ENCODE measurements around the gene KRTAP12-1.
A peak's percentile ranks its signal among the peaks of the same experiment; 100 is the strongest.

The KRTAP12-1 gene, protein sequence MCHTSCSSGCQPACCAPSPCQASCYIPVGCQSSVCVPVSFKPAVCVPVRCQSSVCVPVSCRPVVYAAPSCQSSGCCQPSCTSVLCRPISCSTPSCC

DNA sequence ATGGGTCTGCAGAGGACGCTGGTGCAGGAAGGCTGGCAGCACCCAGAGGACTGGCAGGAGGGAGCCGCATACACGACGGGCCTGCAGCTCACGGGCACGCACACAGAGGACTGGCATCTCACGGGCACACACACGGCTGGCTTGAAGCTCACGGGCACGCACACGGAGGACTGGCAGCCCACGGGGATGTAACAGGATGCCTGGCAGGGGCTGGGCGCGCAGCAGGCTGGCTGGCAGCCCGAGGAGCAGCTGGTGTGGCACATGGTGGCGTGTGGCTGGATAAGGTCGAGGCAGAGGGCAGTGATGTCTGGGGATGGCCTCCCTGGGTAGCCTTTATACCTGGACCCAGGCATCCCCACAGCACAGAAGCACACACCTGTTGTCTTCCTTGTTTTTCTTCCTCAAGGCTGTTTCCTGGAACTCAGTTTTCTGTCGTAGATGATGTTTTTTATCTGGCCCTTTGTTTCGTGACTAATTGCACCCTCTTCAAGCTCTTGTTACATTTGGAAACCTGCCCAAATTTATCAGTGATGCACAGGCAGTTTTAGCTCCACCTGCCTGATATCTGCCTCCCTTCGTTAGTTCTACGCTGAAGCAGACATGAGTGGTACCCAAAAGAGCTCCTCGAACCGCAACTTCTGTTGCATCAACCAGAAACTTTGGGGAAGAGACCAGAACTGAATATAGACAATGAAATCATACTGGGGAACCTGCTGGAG, at the start of gene KRTAP12-1:
Gene KRTAP12-1 (minus strand): TSS at position 303 of the 719 bp plus-strand sequence. CDS start 40 bp downstream, at position 263.
- no peak for DNase-seq

DNA sequence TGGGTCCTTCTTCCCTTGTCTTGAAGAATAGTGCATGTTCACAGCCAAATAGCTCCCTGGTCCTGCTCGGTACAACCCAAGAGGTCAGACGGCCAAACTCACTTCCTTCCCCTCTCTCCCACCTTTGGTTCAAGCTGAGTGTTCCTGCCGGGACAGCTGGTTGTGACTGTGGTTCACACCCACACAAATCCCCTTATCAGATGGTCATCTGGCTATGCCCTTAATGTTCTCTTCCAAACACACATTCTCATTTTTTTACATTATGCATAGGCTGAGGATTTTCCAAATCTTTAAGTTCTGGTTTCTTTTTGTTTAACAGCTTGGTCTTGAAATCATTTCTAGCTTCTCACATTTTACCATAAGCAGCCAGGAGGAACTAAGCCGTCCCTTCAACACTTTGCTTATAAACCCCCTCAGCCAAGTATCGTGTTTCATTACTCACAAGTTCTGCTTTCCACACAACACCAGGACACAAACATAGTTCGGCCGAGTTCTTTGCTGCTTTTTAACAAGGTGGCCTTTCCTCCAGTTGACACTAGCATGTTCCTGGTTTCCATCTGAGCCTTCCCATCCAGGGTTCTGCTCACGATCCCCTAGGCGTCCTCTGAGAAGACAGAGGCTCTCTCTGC, 49.1 kb upstream of the KRTAP12-1 start:
- DNase-seq, result no peak

DNA sequence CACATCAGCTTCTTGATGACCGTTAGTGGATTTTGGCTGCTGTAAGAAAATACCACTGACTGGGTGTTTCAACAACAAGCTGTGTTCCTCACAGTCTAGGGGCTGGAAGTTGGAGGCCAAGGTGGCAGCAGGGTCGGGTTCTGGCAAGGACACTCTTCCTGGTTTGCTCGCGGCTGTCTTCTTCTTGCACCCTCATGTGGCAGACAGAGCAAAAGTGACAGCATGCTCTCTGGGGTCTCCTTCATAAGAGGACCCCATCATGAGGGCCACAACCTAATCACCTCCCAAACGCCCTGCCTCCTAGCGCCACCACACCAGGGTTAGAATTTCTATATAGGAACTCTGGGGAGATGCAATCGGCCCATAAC, 48.0 kb upstream of the KRTAP12-1 start:
- DNase-seq, result no peak

DNA sequence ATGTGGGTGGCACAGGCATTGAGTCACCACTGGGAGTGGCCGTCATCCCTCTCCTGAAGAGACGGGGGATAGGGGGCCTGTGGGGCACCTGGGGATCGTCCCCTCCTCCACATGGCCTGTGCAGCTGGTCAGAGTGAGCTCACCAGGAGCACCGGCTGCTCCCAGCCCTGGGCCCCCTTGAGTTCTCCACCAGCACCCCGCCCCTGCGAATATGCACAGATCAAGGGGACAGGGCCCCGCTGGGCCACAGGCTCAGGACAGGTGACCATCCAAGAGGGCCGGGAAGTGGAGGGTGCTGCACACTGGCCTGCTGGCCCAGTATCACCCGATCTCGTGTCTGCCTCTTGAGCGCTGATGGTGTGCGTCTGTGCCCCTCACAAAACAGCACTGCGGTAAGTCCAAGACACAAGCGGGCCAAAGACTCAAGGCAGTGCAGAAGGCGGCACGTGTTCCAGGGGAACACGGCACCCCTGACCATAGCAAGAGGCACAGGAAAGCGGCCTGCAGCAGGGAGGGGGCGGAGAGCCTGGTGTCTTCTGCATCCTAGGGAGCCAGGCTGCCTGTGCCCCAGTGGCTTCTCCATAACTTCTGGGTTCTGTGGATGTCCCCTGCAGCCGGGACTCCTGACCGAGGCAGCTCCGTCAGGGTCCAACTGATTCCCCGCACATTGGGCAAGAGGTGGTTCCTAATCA, 47.5 kb upstream of the KRTAP12-1 start:
- no peak for DNase-seq

DNA sequence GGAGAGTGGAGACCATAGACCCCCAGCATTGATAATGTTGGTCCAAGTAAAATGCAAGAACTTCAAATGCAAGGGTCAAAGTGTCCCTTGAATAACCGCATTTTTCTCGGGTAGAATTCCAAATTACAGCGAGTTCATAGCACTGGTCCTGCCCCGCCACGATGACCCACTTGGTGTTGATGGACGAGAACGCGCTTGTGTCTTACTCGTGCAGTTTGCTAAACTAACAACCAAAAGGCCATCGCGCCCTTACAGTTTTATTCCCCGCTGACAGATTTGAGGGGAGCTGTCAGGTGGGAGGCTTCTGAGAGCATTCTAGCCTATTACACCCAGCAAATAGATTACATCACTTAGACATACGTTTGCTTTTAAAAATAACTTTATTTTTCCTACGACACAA, 46.8 kb upstream of the KRTAP12-1 start:
- no peak for DNase-seq

DNA sequence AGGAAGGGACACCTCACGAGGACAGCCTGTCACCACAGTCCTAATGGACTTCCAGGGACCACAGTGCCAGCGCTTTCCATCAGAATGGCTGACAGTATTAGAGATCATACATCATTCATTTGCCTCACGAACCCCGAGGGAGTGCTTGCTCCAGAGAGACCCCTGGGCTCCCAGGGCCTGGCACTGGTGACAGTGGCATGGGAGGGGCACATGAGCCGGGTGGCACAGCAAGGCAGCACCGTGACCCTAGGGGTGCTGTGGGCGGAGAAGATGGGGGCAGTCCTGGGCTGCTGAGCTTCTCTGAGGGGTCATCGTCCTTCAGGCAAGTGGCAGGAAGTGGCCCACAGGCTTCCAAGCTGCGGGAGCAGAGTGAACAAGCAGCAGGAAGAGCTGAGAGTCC, 45.8 kb upstream of the KRTAP12-1 start:
- DNase-seq, result no peak

DNA sequence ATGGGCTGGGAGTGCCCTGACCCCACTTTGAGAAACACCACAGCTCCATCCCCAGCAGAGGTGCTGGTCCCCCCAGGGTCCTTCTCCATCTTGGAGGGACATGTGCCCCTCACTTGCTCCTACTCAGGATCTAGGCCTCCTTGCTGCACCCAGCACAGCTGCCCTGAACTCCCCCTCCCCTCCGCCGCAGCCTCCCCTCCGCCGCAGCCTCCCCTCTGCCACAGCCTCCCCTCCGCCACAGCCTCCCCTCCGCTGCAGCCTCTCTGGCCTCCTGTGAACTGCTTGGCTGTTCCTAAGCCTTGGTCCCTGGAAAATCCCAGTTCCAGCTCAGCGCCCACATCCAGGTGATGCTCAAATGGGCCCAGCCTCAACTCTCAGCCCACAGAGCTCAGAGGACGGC, 45.4 kb upstream of the KRTAP12-1 start:
- DNase-seq, result no peak

DNA sequence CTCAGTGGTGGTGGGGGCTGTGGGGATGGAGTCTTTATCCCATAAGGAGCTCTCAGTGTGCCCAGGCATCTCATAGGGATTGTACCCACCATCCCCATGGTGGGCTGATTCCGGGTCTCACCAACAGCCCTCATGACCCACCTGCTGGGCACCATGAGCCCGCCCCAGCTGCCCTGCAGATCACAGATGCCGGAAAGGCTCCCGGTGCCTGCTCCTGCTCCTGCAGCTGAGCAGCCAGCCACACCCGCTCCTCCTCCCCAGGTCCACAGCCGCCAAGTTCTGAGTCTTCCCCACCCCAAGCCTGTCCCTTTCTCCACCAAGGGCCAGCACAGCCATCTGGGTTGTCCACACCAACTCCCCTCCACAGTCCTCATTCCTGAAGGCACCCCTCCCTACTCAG, 44.9 kb upstream of the KRTAP12-1 start:
- DNase-seq, result no peak

DNA sequence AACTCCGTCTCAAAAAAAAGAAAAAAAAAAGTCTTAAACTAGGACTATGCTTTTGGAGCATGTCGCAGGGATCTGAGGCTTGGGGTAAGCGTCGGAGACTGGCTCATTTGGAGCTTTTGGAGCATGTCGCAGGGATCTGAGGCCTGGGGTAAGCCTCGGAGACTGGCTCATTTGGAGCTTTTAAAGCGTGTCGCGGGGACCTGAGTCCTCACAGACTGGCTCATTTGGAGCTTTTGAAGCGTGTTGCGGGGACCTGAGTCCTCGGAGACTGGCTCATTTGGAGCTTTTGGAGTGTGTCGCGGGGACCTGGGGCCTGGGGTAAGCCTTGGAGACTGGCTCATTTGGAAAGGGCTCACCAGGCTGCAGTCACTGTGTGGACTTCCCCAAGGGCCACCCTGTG, 43.0 kb upstream of the KRTAP12-1 start:
- no peak for DNase-seq

DNA sequence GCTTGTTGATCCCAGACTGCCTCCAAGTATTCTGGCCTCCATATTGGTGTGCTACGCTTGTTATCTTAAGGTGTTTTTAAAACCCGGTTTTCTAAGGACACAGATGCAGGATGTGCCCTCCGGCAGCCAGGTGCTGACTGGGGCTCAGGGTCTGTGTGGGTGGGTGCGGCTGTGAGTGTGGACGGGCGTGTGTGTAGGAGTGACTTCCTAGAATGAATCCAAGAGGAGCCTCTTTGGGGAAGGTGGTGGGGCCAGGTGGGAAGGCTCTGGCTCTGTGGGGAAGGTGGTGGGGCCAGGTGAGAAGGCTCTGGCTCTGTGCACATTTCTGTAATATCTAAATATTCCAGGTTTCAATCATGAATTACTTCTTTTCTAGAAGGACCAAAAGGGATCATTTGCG, 42.2 kb upstream of the KRTAP12-1 start:
- no peak for DNase-seq

DNA sequence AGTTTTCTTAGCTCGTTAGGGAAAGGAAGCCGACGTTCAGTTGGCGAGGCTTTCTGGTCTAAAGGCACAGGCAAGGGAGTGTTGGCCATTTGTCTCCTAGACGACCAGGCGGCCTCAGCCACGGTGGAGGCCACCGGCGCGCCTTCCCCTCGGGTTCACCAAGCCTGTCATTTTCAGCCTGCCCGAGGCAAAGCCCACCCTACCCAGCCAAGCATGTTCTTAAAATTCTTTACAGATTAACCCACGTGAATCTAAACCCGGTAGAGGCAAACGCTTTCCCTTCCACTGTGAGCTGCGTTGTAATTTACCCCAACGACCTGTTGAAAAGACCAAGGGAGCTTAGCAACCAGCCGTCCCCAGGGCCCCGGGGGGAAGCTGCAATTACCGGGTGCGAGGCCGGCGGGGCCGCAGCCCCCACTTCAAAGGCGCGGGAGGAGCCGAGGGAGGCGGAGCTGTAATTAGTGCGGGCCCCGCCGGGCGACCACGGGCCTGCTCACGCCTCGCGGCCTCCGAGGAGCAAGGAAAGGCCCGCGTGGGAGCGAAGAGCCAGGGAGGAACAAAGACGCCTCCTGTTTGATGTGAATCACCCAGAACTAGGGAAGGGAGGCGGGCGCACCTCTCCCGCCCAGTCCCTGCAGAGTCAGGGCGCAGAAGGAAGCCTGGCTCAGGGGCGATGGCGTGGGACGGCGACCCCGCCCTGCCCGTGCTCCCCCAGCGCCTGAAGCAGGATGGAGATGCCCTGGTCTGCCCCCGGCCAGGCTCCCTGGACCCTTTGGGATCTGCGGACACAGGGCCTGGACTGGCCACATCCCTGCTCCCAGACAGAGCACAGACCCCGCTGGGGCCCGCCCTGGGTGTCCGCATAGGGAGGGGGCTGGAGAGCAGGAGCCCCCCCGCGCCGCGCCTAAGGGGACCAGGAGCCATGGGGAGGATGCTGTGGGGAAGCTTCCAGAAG, 41.5 kb upstream of the KRTAP12-1 start:
- no peak for DNase-seq

DNA sequence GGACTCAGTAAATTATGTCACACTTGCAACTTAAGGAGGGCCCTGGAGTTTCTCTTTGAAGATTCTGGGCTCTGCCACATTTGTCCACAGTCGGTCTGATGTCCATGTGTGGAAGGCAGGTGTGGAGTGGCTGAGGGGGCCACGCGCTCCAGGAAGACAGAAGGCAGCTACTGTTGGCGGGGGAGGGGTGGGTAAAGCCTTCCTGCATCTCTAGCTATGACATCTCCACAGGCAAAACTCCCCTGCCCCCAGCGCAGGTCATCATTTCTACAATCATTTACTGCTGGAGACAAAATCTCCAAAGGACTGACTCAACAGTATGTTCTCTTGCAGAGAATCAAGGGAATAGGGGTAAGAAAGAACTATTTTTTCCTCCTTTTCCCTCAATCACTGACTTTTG, 40.8 kb upstream of the KRTAP12-1 start:
- DNase-seq, result no peak

DNA sequence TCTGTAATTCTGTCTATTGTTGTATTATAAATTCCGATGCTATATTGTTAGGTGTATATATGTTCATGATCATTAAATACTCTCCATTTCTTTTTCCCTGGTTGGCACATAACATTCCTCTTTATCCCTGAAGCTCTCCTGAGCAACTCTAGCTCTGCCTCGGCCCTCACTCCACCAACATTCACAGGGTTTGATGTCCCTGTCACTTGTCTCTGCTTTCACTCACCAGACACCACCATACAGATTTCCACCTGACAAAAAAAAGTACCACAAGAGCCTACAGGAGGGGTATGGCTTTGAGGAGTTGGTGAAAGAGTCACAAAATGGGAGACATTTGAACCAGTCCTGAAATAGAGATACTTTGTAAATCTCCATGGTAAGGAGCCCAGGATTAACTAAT, 38.2 kb upstream of the KRTAP12-1 start:
- no peak for DNase-seq

DNA sequence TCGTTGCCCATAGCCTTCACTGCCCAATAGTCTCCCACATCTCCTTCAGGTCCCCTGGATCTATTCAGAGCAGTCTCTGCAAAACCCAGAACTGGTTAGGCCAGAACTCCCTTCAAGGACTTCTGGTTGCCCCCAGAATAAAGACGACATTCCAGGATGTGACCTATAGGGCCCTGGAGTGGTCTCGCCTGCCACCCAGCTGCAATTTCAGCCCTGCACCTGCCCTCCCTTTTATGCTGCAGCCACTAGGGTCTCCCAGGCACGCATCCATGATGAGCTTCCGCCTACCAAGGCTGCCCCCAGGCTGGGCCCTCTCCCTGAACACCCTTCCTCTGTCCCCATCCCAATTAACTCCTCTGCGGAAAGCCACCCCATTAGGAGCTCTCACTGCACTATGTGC, 36.6 kb upstream of the KRTAP12-1 start:
- no peak for DNase-seq

DNA sequence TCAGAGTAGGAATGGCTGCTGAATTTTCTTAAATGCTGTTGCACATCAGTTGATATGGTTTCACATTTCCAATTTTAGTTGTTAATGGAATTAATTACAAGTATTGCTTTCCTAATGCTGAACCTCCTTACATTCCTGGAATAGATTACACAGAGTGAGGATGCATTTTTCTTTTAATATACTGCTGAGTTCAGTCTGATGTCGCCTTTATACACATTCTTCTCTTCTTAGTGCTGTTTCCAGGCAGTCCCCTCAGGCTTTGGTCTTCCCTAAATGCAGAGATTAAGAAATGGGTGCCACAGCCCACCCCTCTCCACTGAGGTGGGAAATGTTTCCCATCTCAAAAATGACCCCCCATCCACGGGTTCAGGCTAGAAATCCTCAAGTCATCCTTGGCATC, 36.1 kb upstream of the KRTAP12-1 start:
- no peak for DNase-seq

DNA sequence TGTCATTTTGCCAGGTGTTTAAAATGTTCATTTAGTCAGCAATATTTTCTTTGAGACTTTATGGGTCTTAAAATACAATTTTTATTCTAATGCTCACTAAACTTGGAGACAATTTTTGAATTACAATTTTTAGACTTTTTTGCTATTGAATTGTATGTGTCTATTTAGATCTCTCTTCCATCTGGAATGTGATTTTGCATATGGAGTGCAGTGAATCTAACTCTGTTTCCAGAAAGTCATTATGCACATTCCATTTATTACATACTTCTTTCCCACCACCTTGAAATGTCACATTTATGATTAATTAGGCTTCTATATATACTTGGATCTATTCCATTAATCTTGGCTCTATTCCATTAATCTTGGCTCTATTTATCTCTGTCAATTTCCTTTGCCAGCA, 35.0 kb upstream of the KRTAP12-1 start:
- DNase-seq, result peak in 1 of 2 donors; percentile 0

DNA sequence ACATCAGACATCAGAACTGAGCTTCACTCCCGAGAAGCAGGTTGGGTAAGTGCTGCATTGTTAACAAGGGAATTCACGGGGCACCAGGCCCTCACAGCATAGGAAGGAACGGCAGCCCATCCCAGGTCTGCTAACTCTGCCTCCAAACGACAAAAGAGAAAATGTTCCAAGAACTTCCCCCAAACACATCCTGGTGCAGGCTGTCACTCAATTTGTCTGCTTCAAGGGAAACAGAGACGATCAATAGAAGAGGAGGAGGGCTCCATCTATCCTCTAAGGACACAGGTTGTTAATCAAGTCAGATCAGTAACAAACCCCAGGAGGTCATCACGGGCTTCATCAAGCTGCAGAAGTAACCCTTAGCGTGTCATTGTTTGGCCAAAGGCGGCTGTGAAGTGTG, 32.9 kb upstream of the KRTAP12-1 start:
- DNase-seq, result no peak

DNA sequence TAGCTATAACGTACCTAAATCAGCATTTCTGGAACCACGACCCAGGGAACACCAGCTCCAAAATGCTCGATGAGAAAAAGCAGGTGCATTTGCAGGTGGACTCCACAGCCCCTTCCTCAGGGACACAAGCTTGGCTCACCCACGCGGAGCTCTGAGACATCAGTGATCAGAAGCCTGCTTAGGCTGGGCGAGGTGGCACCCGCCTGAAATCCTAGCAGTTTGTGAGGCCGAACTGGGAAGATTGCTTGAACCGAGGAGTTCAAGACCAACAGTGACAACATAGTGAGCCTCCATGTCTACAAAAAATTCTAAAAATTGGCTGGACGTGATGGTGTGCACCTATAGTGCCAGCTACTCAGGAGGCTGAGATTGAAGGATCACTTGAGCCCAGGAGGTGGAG, 31.9 kb upstream of the KRTAP12-1 start:
- no peak for DNase-seq

DNA sequence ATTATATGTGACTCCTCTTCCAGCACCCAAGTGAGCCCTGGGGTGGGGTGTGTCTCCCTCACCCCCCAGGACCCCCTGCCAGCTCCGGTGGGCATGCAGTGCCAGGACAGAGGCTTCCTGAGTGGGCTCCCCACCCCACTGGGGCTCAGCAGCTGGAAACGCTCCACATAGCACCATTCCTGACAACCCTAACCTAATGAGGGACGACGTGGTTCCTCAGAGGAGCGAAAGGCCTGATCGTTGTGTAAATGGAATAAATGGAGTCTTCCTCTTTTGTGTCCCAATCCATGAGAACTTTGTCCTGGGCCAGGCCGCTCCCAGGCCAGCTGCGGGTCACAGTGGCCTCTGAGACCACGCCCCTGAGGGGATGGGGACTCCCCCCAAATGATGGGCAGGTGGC, 31.2 kb upstream of the KRTAP12-1 start:
- no peak for DNase-seq

DNA sequence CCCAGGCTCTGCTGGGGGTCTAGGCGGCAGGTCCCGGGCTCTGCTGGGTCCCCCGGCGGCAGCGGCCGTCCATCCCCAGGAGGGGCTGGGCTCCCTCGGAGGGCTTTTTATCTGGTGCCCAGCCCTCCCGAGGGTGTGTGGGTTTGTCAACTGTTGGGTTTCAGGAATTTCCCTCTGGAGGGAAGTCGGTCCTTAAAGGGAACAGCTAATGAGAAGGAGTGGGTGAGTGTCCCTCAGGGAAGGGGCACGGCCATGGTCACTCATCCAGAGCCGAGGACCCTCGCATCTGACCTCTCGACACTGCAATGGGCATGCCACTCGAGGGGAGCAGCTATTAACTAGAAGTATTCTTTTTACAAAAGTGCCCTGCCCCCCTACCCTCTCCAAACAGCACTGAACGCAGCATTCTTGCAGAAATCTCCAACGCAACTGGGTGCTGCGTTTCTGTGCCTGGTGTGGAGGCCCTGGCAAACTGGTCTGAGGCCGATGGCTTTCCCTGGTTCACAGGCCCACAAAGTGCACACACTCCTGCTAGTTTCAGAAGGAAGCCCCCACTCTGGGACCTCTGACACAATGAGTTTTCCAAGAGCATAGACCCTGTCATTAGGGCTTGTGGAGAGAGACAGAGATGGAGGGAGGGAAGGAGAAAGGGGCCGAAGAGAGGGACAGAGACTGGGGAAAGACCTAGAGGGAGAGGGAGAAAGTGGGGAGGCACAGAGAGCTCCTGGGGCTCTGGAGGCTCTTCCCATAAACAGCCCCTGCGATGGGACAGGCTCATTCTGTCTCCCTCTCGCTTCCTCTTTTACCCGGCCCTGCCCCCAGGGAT, 30.5 kb upstream of the KRTAP12-1 start:
- DNase-seq, result no peak

DNA sequence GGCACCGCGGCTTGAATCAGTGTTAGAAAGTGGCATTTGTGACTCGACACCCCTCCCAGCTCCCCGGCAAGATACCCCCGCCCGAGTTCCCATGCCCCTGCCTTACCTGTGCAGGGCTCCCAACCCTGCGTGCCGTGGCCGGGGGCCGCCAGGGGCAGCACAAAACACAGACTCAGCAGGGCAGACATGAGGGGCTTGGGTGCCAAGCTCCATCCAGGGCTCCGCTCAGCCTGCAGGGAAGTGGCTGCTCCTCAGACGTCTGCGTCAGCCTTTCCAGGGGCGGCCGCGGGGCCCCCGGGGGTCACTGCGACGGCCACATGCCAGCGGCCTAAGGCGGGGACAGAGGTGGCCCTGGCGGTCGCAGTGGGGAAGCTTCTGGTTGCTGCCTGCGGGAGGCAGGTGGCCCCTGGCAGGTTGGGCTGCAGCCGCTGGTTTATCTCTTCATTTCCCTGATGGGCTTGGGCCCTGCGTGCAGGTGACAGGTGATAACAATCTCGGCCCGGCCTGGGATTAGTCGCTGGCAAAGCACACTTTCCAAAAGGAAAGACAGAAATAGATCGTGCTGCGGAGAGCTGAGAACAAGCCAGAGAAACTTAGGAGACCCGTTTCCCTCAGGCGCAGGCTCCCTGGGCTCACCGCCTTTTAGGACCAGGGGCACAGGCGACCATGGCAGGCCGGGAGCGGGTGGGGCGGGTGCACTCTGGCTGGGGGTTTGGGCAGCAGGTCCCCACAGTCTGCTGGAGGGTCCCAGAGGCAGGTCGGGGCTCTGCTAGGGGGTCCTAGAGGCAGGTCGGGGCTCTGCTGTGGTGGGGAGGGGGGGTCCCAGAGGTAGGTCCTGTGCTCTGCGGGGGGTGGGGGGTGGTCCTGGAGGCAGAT, 29.6 kb upstream of the KRTAP12-1 start, which contains the start of gene TSPEAR:
Gene TSPEAR (minus strand): TSS at position 246 of the 876 bp plus-strand sequence. CDS start 58 bp downstream, at position 188.
- DNase-seq, result no peak

Data from hippocampal formation (tissue), 2 donors.